ENCODE data around the gene MRPL2. TPM values are rescaled to one million over a fixed set of nuclear protein-coding genes. Genes with fewer than 3 reads are reported as not detected.

The MRPL2 gene
- total RNA-seq, 4 donors from 2014 or later: 19.0 to 40.8 (median 22.1) TPM

GRCh38 chr6:43037197-43037596, 22.0 kb downstream of the MRPL2 start:
- TF ChIP-seq CTCF (IDR thresholded peaks at IDR 0.05): no peak
- TF ChIP-seq POLR2A (IDR thresholded peaks at IDR 0.05): no peak
- no peaks in the 10 kb centered on the region for H3K9me3 ChIP-seq
- no peaks in the 10 kb centered on the region for H3K4me1 ChIP-seq
- no peak overlapping the region for H3K27ac ChIP-seq
- H3K36me3 ChIP-seq: peaks cover 0 to 70% (median 0%) of the 10 kb centered on the region in 3 donors
- no peak for DNase-seq
- H3K4me3 ChIP-seq: no peak overlapping the region
- no peaks in the 10 kb centered on the region for H3K27me3 ChIP-seq

GRCh38 chr6:43036712-43037111, 22.5 kb downstream of the MRPL2 start:
- no peaks in the 10 kb centered on the region for H3K9me3 ChIP-seq
- no peak overlapping the region for H3K27ac ChIP-seq
- no peaks in the 10 kb centered on the region for H3K4me1 ChIP-seq
- H3K36me3 ChIP-seq: peaks cover 0 to 74% (median 0%) of the 10 kb centered on the region in 3 donors
- no peak for DNase-seq
- no peak overlapping the region for H3K4me3 ChIP-seq
- TF ChIP-seq POLR2A (IDR thresholded peaks at IDR 0.05): no peak
- no peak for TF ChIP-seq CTCF (IDR thresholded peaks at IDR 0.05)
- no peaks in the 10 kb centered on the region for H3K27me3 ChIP-seq

- Histone ChIP-seq H3K9me3 (no peaks in the 10 kb centered on the region), H3K4me3 (no peak overlapping the region), H3K4me1 (no peaks in the 10 kb centered on the region), H3K36me3 (peaks cover 0 to 71% (median 0%) of the 10 kb centered on the region in 3 donors), H3K27ac (no peak overlapping the region), H3K27me3 (no peaks in the 10 kb centered on the region)
- no peak for TF ChIP-seq CTCF (IDR thresholded peaks at IDR 0.05)
- TF ChIP-seq POLR2A (IDR thresholded peaks at IDR 0.05): no peak
- no peak for DNase-seq
Measured at GRCh38 chr6:43035495-43036194, 23.6 kb downstream of the MRPL2 start.

- H3K27me3 ChIP-seq: no peaks in the 10 kb centered on the region
- H3K9me3 ChIP-seq: no peaks in the 10 kb centered on the region
- H3K36me3 ChIP-seq: peaks cover 0 to 72% (median 0%) of the 10 kb centered on the region in 3 donors
- H3K4me1 ChIP-seq: no peaks in the 10 kb centered on the region
- H3K27ac ChIP-seq: no peak overlapping the region
- no peak overlapping the region for H3K4me3 ChIP-seq
- TF ChIP-seq POLR2A (IDR thresholded peaks at IDR 0.05): no peak
- no peak for TF ChIP-seq CTCF (IDR thresholded peaks at IDR 0.05)
- DNase-seq: no peak
Measured at GRCh38 chr6:43034190-43034525, 25.1 kb downstream of the MRPL2 start.

- Histone ChIP-seq H3K4me1 (no peaks in the 10 kb centered on the region), H3K4me3 (no peak overlapping the region), H3K27me3 (no peaks in the 10 kb centered on the region), H3K27ac (no peak overlapping the region), H3K36me3 (peaks cover 0 to 72% (median 0%) of the 10 kb centered on the region in 3 donors), H3K9me3 (no peaks in the 10 kb centered on the region)
- no peak for TF ChIP-seq CTCF (IDR thresholded peaks at IDR 0.05)
- TF ChIP-seq POLR2A (IDR thresholded peaks at IDR 0.05): no peak
- DNase-seq: no peak
Measured at GRCh38 chr6:43033496-43034189, 25.6 kb downstream of the MRPL2 start.
